ENCODE results near the gene GRAP. TPM values are rescaled to one million over a fixed set of nuclear protein-coding genes. Genes with fewer than 3 reads are reported as not detected.
"Not testable (repeated sequence)": the region's sequence is repeated elsewhere in the genome, so short reads cannot be mapped to it uniquely, and the experiment has no call there.

Gene GRAP
- total and polyA plus RNA-seq, 12 donors: 0.99 to 3.7 (median 2.3) TPM

DNA sequence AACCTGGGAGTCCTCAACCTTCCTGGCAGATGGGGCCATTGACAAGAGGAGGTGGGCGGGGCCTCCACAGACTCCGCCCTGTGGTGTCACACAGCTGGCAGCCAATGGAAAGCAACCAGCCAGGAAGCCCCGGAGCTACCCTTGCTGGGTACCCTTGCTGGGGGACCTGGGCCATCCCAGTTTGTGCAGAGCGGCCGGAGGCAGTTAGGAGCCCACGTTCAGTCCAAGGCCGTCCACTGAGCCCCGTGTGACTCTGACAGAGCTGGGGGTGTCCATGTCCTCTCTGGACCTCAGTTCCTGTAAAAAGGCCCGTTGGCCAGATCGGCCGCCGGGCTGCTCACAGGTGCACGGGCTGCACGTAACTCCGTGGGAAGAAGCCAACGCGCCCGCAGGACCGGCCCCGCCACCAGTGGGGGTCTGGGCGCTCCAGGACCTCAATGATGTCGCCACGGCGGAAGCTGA is 25.1 kb downstream of the GRAP start:
- DNase-seq: no peak
- ATAC-seq: no peak
- intact Hi-C loops (cut with DNase I): loop anchor here in 2 of 10 donors (5.0 to 10.0 kb wide), 2 partner anchors 47 to 54 kb away; no protein-coding TSS in a partner anchor
- TF ChIP-seq, protein P1, sequence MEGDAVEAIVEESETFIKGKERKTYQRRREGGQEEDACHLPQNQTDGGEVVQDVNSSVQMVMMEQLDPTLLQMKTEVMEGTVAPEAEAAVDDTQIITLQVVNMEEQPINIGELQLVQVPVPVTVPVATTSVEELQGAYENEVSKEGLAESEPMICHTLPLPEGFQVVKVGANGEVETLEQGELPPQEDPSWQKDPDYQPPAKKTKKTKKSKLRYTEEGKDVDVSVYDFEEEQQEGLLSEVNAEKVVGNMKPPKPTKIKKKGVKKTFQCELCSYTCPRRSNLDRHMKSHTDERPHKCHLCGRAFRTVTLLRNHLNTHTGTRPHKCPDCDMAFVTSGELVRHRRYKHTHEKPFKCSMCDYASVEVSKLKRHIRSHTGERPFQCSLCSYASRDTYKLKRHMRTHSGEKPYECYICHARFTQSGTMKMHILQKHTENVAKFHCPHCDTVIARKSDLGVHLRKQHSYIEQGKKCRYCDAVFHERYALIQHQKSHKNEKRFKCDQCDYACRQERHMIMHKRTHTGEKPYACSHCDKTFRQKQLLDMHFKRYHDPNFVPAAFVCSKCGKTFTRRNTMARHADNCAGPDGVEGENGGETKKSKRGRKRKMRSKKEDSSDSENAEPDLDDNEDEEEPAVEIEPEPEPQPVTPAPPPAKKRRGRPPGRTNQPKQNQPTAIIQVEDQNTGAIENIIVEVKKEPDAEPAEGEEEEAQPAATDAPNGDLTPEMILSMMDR (IDR thresholded peaks at IDR 0.05): no peak
- Histone ChIP-seq H3K27ac (no peak overlapping the region), H3K4me1 (no peaks in the 10 kb centered on the region), H3K4me3 (no peak overlapping the region), H3K36me3 (peaks cover 0 to 5% (median 0%) of the 10 kb centered on the region in 9 donors), H3K9me3 (no peaks in the 10 kb centered on the region), H3K27me3 (peaks cover 0 to 5% (median 0%) of the 10 kb centered on the region in 7 donors)
- WGBS, 2 donors: 95 to 96% methylated on average over 24 of the region's 24 CpGs

- not testable (repeated sequence) for H3K27me3 ChIP-seq, H3K4me3 ChIP-seq, H3K9me3 ChIP-seq, H3K36me3 ChIP-seq, DNase-seq, H3K4me1 ChIP-seq, H3K27ac ChIP-seq
- ATAC-seq: peak in 1 of 8 donors; percentile 14
- intact Hi-C loops (cut with DNase I): loop anchor here in 2 of 10 donors (5.0 to 10.0 kb wide), 2 partner anchors 46 to 54 kb away; no protein-coding TSS in a partner anchor
- WGBS, 2 donors: 91 to 93% methylated on average over 7 of the region's 7 CpGs
These were observed 25.6 kb downstream of the GRAP start for GRCh38 chr17:19021011-19021621.

DNA sequence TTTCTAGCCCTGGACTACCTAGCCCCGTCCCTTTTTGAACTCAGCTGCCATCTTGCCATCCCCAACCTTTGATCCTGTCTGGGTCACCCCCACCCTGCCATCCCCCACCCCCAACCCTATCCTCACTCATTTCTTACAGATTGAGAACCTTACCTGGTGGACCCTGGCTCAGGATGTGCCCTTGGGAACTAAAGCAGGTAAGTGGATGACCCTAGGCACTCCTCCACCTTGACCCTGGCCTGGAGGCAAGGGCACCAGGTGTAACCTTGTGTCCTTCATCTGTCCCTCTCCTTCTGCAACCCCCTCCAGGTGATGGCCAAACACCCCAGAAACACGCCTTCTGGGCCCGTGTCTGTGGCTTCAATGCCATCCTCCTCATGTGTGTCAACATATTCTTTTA is 26.7 kb downstream of the GRAP start:
- no peak overlapping the region for H3K27ac ChIP-seq
- no peak for DNase-seq
- 95 to 96% methylated on average over 3 of the region's 3 CpGs for WGBS, 2 donors

GRCh38 chr17:19019041-19019941 is 27.5 kb downstream of the GRAP start:
- Histone ChIP-seq H3K27me3 (peaks cover 0 to 8% (median 0%) of the 10 kb centered on the region in 7 donors), H3K27ac (no peak overlapping the region), H3K4me3 (no peak overlapping the region), H3K9me3 (no peaks in the 10 kb centered on the region), H3K36me3 (peaks cover 0 to 5% (median 0%) of the 10 kb centered on the region in 9 donors), H3K4me1 (no peaks in the 10 kb centered on the region)
- ATAC-seq: no peak
- intact Hi-C loops (cut with DNase I): no loop called here
- TF ChIP-seq, protein P1 (IDR thresholded peaks at IDR 0.05): no peak
- no peak for DNase-seq
- 54 to 59% methylated on average over 27 of the region's 27 CpGs for WGBS, 2 donors

More for the DNA sequence above, 26.7 kb downstream of the GRAP start:
- TF ChIP-seq, protein P1 (IDR thresholded peaks at IDR 0.05): no peak
- no peak for ATAC-seq
- no peak overlapping the region for H3K4me3 ChIP-seq
- peaks cover 0 to 8% (median 0%) of the 10 kb centered on the region in 7 donors for H3K27me3 ChIP-seq
- H3K36me3 ChIP-seq: peaks cover 0 to 5% (median 0%) of the 10 kb centered on the region in 9 donors
- no peaks in the 10 kb centered on the region for H3K9me3 ChIP-seq
- intact Hi-C loops (cut with DNase I): loop anchor here in 2 of 10 donors (5.0 to 10.0 kb wide), 2 partner anchors 45 to 53 kb away; no protein-coding TSS in a partner anchor
- no peaks in the 10 kb centered on the region for H3K4me1 ChIP-seq
